Stromal cell of bone marrow (primary cell): ENCODE measurements around the gene ADGRD1.
"Not testable (repeated sequence)": the region's sequence is repeated elsewhere in the genome, so short reads cannot be mapped to it uniquely, and the experiment has no call there.

Experiments
- DNase-seq: peaks from one replicate; pipeline ENCODE4 v3.0.0-alpha.2; 2012; ENCODE audit warnings: low read depth

The ADGRD1 gene

DNA sequence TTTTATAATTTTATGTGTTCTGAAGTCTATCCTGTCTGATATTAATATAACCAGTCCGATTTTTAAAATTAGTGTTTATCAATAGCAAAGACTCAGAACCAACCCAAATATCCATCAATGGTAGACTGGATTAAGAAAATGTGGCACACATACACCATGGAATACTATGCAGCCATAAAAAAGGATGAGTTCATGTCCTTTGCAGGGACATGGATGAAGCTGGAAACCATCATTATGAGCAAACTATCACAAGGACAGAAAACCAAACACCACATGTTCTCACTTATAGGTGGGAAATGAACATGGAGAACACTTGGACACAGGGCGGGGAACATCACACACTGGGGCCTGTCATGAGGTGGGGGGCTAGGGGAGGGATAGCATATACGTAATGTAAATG, 16.2 kb upstream of the ADGRD1 start:
- DNase-seq = not testable (repeated sequence)

DNA sequence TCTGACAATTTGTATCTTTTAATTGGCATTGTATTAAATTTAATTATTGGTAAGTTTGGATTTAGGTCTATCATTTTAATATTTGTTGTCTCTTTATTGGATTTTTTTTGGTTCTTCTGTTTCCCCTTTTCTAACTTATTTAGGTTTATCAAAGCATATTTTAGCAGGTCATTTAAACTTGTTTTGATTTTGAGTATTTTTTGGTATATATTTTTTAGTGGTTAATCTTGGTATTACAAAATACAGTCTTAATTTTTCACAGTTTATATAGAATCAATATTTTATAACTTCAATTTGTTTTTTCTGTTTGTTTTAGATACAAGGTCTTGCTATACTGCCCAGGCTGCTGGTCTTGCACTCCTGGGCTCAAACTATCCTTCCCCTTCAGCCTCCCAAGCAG, 15.5 kb upstream of the ADGRD1 start:
- DNase-seq = no peak

DNA sequence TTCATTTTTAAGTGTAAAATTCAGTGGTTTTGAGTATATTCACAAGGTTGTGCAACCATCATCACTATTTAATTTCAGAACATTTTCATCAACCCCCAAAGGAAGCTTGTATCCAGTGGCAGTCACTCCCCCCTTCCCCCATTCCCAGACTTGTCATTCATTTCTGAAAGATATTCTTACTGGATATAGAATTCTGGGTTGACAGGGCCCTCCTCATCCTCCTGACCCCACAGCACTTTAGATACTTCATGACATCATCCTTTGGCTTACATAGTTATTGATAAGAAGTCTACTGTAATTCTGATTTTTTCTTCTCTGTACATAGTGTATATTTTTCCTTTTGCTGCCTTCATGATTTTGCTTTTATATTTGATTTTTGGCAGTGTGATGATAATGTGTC, 8.8 kb upstream of the ADGRD1 start:
- DNase-seq = no peak

DNA sequence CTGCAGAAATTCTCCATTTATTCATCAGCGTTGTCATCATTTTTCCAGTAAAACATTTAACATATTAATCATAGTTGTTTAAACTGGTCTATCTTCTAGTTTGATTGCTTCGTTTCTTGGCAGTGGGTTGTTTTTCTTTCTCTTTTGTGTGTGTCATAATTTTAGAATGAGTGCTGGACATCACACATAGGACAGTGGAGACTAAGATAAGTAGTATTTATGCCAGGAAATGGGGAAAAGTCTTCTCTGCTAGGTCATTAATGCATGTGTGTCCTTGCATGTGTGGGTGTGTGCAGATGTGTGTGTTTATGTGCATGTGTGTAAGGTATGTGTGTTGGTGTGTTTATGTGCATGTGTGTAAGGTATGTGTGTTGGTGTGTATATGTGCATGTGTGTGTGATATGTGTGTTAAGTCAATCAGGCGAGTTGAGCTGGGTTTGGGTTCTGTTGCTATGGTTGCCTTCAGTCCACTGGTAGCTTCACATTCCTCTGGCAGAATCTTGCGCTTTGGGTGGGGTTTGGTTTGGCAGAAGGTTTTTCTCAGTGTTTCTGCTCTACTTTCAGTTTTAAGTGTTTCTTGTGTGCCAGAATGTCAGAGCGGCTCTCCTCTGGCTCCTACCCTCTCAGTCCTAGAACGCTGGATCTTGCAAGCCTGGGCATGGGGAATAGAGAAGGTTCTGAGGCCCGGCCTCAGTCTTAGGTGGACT, 7.8 kb upstream of the ADGRD1 start:
- peak; percentile 51 for DNase-seq

DNA sequence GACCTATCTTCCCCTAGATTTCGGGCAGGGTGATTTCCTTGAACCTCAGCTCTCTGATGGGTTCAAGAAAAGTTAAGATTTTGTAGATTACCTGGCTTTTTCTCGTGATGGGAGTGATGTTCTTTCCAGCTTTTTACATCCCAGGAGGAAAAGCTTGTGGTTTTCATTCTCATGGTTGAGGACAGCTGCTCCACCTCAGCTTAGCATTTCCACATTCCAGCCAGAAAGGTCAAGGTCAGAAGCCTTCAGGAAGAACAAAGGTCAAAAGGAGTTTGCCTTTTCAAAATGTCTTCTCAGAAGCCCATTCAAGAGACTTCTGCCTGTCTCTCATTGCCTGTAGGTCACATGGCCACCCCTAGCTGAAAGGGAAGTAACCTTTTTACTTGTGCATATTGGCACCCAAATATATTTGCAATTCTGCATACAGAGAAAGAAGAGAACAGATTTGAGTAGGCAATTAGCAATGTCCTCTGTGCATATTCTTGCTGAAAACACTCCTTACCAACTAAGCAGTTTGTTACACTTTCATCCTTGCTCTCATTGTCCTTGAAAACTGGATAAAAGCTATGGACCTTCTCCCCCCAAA, 6.6 kb upstream of the ADGRD1 start:
- DNase-seq = no peak

DNA sequence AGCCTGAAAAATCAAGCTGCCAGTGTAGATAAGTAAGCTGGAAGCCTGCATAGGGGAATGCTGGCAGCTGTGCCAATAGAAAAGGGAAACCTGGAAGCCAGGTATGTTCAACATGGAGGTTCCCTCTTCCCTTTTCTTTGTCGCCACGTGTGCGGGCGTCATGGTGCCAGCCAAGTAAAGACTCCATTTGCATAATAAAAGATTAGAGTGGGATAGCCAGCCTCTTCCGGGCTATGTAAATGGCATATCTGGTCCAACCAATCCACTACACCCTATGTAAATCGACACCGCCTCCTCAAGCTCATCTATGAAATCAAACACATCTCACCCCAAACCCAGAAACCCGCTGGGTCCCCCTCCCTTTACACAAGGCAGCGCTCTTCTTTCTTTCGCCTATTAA, 5.6 kb upstream of the ADGRD1 start:
- DNase-seq = no peak

DNA sequence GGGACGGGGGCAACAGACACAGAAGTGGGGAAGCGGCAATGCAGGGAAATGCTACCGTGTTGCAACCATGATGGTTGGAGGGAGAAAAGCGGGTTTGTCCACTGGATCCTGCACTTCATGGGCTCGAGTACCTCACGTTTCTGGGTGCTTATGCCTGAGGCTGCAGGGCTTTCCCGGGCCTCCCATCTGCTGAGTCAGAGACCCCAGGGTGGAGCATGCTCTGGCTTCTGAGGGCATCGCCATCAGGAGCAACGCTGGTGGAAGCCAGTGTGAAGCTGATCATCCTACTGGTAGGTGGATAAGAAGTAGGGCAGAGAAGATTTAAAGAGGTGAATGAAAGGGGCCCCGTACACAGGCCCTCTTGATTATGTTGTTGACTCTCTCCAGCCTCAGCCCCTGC, 5.0 kb upstream of the ADGRD1 start:
- DNase-seq = no peak

DNA sequence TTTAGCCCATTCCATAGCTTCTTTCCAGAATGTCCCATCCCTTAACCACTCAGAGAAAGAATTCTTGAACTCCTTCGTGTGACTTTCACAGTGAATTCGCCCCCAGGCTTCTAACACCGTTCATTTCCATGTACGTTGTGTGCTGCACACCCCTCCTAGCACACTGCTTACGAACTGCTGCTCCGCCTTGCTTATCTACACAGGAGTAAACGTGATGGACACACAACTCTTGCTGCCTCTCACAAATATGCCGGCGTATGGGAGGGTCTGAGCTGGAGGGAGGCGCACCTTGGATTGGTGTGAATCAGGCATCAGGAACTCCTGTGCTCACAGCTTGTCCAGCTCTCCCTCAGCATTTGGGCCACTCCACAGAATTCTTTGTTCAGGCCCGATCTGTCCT, 3.9 kb upstream of the ADGRD1 start:
- DNase-seq = no peak

DNA sequence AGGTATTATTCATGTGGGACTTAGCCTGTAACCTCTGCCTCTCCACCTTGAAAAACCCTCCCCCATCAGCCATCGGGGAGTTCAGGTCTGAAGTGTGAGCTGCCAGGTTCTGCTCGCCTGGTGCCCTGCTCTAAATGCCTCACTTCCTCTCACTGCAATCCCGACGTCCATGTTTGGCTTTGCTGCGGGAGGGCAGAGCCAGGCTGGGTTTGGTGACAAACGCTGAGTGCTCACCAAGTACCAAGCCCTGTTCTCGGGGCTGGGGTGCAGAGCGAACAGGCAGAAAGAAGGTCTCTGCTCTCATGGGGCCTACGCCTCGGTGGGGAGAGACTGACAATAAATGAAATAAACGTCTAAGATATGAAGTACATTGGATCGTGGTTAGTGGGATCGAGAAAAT, 2.1 kb upstream of the ADGRD1 start:
- DNase-seq = no peak

DNA sequence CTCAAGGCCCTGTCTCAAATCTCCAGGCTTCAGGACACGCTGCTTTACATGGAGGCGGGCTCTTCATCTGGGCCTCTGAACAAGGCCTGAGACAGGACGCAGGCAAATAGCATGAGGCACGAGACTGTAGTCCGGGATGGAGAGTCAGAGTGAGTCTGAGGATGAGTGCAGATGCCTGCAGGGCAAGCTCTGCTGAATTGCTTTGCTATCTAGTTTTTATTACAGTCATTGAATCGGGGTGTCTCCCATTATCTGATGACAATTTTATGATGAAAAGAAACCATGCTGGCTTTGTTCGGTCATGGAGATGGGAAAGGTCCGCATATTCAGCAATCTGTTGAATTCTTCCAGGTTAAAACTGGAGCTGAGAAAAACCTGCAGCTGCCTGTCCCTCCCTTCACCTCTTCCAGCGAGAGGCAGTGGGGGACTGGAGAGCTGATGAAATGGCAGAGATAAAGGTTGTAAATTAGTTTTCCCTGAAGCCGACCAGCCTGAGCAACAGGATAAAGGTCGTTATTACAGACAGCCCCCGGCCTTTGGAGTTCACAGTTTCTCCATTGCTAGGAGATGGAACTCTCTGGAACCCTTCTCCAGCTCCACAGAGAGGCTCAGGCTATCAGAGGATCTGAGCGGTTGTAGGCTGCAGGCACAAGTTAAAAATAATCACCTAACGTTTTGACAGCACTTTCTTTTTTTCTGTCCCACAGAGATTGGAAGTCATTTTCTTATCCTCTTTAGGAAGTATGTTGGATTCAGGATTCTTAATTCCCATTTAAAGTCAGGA, 1.3 kb upstream of the ADGRD1 start:
- no peak for DNase-seq

DNA sequence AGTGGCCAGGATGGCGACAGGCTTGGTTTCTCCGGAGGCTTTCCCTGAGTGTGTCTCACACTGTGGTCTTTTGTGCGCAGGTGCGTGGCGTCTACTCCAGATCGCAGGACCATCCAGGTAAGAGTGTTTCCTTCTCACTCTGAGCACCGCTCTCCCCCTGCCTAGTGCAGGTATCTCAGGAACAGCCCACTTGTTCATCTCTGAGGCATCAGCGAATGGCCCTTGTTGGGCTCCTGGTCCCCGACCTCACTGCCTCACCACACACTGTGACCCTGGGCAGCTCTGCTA, 781 bp downstream of the ADGRD1 start:
- DNase-seq = no peak

DNA sequence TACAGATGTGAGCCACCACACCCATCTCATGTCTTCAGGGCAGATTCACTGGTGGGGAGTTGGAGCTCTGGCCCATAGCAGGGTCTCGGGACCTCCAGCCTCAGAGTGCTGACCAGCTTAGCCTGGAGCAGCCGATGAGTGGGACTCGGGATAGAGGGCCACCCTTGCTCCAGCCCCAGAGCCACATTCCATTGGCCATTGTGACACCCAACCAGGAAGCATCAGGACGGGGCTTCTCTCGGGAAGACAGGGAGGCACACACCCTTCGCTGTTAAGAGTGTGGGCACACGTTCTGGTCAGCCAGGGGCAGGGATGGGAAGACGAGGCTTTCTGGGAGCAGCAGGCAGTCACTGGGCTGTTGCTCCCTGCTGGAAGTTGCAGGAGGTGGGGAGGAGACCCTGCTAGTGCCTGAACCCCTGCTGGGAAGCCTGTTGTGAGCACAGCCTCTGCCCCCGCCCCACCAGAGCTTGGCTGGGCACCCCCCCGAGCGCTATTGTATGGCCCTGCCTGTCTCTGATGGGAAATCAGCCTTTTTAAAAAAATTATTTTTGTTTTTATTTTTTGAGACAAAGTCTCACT, 1.6 kb downstream of the ADGRD1 start:
- DNase-seq = no peak

DNA sequence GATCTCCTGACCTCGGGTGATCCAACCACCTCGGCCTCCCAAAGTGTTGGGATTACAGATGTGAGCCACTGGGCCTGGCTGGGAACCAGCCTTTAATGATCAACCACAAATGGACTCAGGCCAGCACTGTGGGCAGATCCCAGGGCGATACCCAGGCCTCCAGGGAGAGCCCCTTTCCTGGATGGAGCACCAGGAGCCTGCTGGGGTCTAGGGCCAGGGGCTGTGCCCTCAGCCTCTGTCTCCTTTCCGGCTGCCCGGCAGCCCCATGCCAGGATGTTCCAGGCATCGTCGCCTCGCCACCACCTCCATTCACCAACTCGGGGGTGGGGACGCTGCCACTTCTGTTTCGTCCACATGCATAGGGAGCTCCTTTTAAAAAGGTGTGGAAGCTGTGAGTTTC, 2.3 kb downstream of the ADGRD1 start:
- no peak for DNase-seq

DNA sequence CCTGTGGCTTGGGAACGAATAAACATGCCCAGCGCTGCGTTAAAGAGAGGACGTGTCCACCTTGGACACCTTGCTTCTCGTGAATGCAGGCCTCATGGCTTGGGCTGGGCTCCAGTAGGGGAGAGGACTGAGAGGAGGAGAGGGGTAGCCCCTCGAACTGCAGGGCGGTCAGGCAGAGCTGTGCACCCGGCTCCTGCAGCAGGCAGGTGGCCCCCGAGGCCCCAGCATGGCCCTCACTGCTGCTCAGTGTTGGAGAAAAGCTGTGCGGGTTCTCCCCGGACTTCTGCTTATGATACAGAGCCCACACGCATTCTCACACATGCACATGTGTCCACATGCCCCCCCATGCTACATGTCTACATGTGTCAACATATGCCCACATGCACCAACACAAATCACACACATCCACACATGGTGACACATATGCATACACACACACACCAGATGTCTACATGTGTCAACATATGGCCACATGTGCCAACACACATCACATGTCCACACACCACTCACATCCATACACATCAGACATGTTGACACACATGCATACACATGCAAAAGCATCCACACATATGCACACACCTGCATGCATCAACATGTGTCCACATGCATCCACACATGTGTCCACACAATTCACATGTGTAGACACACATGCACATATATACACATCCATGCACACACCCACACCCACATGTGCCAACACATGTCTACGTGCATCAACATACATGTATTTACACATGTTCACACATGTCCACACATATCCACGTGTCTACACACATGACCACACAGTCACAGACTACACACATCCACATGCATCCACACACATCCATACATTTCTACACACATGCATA, 3.0 kb downstream of the ADGRD1 start:
- DNase-seq = no peak

DNA sequence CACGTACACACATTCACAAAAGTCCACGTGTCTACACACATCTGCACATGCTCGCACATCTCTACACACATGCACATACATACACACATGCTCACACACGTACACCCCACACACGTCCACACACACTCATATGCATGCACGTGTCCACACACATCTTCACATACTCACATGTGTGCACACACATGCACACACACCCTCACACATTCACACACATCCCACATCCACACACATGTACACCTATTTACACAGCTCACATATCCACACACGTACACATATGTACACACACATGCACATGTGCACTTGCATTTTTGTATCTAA, 3.6 kb downstream of the ADGRD1 start:
- DNase-seq = no peak

DNA sequence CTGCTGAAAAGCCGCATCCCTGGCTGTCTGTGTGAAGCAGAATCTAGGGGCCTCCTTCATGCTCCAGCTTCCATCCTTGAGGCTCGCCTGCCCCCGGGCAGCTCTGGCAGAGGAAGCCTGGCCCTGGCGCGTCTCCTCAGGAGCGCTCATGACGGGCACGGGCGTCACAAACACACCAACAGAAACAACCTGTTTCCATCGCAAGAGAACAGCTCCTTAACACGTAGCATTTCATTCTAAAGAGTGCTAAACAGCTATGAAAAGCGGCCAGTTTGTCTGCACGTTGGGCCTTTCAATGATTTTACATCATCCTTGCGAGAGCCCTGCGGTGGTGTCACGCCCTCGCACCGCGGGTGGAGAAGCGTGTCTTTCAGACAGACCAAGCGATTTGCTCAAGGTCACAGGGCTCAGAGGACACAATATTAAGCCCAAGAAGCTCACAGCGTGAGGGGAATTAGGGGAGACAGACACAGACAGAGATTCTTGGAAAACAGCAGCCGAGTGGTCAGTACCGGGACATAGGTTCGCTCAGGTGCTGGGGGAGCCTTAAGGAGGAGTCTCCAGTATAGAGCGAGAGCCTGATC, 4.9 kb downstream of the ADGRD1 start:
- DNase-seq = no peak

DNA sequence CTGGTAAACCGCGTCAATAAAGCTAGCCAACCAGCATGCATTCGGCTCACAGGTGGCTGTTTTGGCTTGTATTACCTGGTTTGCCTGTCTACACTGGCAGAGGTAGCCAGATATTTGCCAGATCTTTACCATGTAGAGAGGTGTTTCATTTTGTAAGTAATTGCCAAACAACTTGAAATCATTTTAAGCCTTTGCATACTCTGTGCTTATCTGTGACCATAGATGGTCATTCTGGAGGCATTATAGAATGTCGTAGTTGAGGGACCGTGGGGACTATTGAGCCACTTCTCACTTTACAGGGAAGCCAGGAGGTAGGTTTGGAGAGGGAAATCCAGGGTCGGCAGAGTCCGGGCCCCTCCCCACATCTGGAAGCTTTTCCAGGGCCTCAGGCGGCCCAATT, 5.9 kb downstream of the ADGRD1 start:
- no peak for DNase-seq

DNA sequence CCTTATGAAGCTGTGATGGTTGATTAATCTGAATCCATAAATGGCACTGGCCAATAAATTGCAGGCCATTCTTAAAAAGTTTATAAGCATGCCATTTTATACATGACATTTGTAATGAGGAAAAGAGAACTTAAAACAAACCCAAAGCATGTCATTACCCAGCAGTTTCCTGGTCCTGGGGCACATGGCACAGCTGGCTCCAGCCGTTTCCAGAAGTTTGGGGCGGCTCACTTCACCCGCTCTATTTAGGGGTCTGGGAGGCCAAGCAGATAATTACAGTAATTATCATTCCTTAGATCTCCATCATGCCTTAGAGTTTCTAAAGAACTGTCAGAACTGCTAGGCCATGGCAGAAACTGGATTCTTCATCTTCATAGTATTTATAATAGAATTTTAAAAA, 6.4 kb downstream of the ADGRD1 start:
- no peak for DNase-seq

DNA sequence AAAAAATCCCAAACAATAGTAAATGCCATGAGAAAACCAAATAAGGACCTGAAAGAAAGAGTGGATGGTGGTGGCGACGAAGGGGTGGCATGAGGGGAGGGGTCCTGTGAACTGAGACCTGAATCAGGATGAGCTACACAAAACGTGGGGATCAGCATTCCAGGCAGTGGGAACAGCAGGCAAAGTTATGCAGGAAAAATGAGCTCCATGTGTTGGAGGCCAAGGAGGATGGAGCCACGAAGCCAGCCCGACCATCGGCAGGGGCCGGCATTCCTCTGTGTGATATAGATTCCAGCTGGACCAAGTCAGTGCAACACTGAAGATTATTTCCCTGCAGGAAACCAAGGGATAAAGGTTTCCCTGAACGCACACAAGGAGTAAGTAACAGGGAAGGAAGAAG, 7.1 kb downstream of the ADGRD1 start:
- no peak for DNase-seq

DNA sequence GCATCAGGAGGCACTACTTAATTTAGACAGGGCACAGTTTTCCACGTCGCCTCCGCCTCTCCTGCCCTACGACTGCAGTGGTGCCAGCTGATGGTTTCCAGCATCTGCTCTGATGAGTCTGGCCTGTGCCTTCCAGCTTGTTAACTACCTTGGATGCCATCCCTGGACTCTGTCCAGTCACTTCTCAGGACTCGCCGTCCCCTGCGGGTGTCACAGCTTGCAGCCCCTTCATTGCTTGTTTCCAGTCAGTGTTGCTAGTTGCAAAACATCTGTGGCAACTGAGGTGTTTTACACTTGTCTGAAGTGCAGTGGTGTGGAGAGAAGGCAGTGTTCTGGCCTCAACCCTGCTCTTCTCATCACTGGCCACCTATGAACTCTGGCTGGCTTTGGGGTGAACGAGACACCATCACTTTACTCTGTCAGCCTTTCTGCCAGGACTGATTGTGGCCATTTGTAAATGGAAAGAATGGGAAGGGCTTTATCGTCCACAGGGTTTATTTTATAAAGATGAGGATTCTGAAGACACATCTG, 8.3 kb downstream of the ADGRD1 start:
- no peak for DNase-seq

DNA sequence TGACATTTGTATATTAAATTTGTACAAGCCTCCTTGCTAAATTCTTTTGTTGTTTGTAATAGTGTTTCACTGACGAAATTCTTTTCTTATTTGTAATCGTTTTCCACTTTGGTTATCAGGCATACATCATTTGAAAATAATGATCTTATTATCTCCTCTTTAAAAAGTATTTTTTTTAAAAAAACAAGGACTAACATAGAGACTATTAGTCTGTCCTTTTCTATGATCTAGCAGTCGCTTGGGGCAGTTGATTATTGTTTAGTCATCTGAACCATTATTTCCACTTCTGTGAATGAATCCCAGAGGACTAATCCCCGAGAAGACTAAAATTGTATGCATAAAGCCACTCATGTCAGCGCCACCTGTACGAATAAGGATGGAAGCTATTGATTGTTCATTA, 11.5 kb downstream of the ADGRD1 start:
- no peak for DNase-seq

DNA sequence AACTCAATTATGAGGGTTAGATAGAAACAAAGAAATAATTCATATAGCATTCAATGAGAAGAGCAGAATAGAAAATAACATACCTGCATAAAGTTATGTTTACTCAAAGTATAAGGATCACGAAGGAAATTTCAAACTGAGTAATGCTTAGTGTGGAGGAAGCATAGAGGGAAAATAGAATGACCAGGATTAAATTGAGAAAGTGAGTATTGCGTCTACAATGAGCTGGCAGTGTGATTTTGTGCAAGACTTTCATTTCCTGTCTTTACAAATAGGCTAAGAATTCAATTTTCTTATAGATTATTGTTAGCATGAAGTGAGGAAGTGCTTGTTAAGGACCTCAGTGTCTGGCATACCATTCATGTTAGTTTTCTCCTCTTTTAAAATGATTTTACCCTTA, 12.0 kb downstream of the ADGRD1 start:
- no peak for DNase-seq
